Osteoblast (primary cell): Measurements from ENCODE around the gene GDPD5. TPM values are rescaled to one million over a fixed set of nuclear protein-coding genes. Genes with fewer than 3 reads are reported as not detected.

Experiments used
- DNase-seq: peaks from one replicate; pipeline ENCODE4 v3.0.0; 2011; ENCODE audit warnings: low spot score, mixed read lengths; ENCODE audit not compliant: insufficient read length; ENCODE audit errors: missing footprints
- H2AFZ ChIP-seq: 2 replicates; pipeline ENCODE4 v1.6.0; 2011; ENCODE audit warnings: mild to moderate bottlenecking, low read length
- H3K27ac ChIP-seq: 2 replicates; pipeline ENCODE4 v1.5.1; 2011; ENCODE audit warnings: mild to moderate bottlenecking, low read depth, low read length, moderate library complexity
- H3K27me3 ChIP-seq: 2 replicates; pipeline ENCODE4 v1.6.0; 2012; ENCODE audit warnings: mild to moderate bottlenecking, control low read depth, inconsistent platforms, low read length, moderate library complexity; ENCODE audit not compliant: insufficient read depth
- H3K36me3 ChIP-seq: 2 replicates; pipeline ENCODE4 v1.5.1; 2011; ENCODE audit warnings: mild to moderate bottlenecking, low read length, control low read depth, moderate library complexity; ENCODE audit not compliant: insufficient read depth
- H3K4me1 ChIP-seq: 2 replicates; pipeline ENCODE4 v1.5.1; 2011; ENCODE audit warnings: mild to moderate bottlenecking, low read length, control low read depth, moderate library complexity; ENCODE audit not compliant: insufficient read depth
- H3K4me2 ChIP-seq: 2 replicates; pipeline ENCODE4 v1.6.0; 2011; ENCODE audit warnings: mild to moderate bottlenecking, low read length; ENCODE audit not compliant: insufficient read depth
- H3K4me3 ChIP-seq: fragments of 200-600 bp; sonication (generic); 3 replicates; pipeline ENCODE4 v1.5.1; 2012; ENCODE audit warnings: mild to moderate bottlenecking, low read length, inconsistent platforms; ENCODE audit not compliant: insufficient read depth
- H3K79me2 ChIP-seq: 2 replicates; pipeline ENCODE4 v1.6.0; 2012; ENCODE audit warnings: mild to moderate bottlenecking, low read length, control low read depth, inconsistent platforms; ENCODE audit not compliant: insufficient read depth
- H3K9me3 ChIP-seq: 2 replicates; pipeline ENCODE4 v1.5.1; 2011; ENCODE audit warnings: low read depth, low read length, control low read depth
- H4K20me1 ChIP-seq: 2 replicates; pipeline ENCODE4 v1.6.0; 2012; ENCODE audit warnings: mild to moderate bottlenecking, low read length, control low read depth; ENCODE audit not compliant: insufficient read depth
- total RNA-seq: library from RNA; depleted of rRNA; stranded (reverse); fragments of >200 nt; gene quantifications from 2 replicates; pipeline ENCODE4 v1.2.3, GENCODE V29; 2012
- TF ChIP-seq, protein P1 (sequence below): IDR thresholded peaks from 2 replicates; pipeline ENCODE4 v1.5.1; 2011; ENCODE audit warnings: mild to moderate bottlenecking, low read depth, low read length, moderate library complexity; ENCODE audit errors: extremely low read depth

GDPD5 gene
- total RNA-seq, 1 donor, result 13.4 TPM

DNA sequence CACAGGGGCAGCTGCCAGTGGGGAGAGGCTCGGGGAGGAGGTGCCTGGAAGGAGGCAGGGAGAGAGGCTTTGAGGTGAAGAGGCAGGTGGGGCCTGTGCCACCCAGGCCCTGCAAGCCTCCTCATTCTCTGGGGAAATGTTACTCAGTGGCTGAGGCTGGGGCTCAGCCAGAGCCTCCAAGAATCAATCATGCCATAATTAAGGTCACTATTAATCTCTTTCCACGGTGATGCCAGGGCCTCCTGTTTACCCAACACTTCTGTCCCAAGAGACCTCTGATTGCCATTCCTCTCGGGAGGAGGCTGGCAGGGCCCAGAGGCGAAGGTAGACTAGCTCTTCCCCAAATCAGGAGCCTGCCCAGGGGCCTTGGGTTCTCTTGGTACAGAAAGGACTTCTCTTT lies 38.4 kb downstream of the GDPD5 start:
- no peak overlapping the region for H3K4me2 ChIP-seq
- peak; percentile 66 for DNase-seq
- no peak overlapping the region for H3K27ac ChIP-seq
- H2AFZ ChIP-seq, result no peak overlapping the region
- no peaks in the 10 kb centered on the region for H3K27me3 ChIP-seq
- H3K79me2 ChIP-seq, result no peaks in the 10 kb centered on the region
- no peak overlapping the region for H3K4me3 ChIP-seq
- H3K4me1 ChIP-seq, result peaks cover 7% of the 10 kb centered on the region
- H4K20me1 ChIP-seq, result peaks cover 11% of the 10 kb centered on the region
- H3K9me3 ChIP-seq, result no peaks in the 10 kb centered on the region
- TF ChIP-seq, protein P1, sequence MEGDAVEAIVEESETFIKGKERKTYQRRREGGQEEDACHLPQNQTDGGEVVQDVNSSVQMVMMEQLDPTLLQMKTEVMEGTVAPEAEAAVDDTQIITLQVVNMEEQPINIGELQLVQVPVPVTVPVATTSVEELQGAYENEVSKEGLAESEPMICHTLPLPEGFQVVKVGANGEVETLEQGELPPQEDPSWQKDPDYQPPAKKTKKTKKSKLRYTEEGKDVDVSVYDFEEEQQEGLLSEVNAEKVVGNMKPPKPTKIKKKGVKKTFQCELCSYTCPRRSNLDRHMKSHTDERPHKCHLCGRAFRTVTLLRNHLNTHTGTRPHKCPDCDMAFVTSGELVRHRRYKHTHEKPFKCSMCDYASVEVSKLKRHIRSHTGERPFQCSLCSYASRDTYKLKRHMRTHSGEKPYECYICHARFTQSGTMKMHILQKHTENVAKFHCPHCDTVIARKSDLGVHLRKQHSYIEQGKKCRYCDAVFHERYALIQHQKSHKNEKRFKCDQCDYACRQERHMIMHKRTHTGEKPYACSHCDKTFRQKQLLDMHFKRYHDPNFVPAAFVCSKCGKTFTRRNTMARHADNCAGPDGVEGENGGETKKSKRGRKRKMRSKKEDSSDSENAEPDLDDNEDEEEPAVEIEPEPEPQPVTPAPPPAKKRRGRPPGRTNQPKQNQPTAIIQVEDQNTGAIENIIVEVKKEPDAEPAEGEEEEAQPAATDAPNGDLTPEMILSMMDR, result no peak
- H3K36me3 ChIP-seq, result no peaks in the 10 kb centered on the region

DNA sequence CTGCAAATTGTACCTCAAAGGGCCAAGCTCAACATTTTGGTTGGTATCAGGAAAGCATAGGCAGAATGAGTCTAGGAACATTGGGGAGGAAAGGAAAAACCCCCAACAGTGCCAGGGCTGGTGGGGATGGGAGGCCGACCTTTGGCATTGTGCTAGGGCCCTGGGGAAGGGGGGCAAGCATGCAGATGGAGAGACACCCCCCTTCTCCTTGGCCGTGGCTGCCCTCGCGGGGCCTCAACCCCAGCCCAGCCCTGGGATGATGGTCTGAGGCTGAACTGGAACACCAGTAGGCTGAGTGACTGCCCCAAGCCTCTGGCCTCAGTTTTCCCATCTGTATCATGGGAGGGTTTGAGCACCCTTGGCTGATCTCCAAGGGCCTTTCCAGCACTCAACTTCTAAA lies 40.0 kb downstream of the GDPD5 start:
- Histone ChIP-seq H3K4me1 (peaks cover 4% of the 10 kb centered on the region), H2AFZ (no peak overlapping the region), H3K27ac (no peak overlapping the region), H3K36me3 (no peaks in the 10 kb centered on the region), H4K20me1 (peaks cover 7% of the 10 kb centered on the region), H3K4me2 (no peak overlapping the region), H3K79me2 (no peaks in the 10 kb centered on the region), H3K4me3 (no peak overlapping the region), H3K9me3 (no peaks in the 10 kb centered on the region), H3K27me3 (no peaks in the 10 kb centered on the region)
- DNase-seq, result peak; percentile 61
- TF ChIP-seq, protein P1, result no peak

DNA sequence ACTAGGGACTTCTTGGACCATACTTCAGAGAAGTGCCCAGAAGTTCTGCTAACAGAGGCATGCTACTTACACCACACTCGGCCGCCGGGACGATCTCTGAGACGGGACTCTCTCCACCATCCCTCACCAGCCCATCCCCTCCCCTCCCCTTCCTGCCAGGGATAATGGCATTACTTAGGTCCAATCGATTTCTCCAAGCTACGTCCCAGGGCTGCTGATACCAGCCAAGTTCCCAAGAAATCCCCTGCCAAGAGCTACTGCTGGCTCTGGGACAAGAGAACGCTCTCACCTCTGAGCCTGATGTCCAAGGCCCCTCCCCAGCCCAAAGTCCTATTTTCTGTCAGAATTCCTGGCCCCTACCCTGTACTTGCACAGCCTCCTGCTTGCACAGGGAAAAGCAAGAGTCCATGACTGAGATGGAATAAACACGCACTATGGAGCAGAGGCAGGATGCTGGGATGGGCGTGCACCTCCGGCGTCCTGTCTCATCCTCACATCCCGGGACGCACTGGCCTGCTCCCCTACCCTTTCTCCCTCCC lies 42.7 kb downstream of the GDPD5 start:
- Histone ChIP-seq H3K9me3 (no peaks in the 10 kb centered on the region), H2AFZ (no peak overlapping the region), H3K4me3 (no peak overlapping the region), H3K4me2 (no peak overlapping the region), H3K79me2 (no peaks in the 10 kb centered on the region), H3K27ac (no peak overlapping the region), H4K20me1 (peaks cover 6% of the 10 kb centered on the region), H3K27me3 (no peaks in the 10 kb centered on the region), H3K4me1 (no peaks in the 10 kb centered on the region), H3K36me3 (no peaks in the 10 kb centered on the region)
- DNase-seq, result peak; percentile 73
- TF ChIP-seq, protein P1, result no peak

DNA sequence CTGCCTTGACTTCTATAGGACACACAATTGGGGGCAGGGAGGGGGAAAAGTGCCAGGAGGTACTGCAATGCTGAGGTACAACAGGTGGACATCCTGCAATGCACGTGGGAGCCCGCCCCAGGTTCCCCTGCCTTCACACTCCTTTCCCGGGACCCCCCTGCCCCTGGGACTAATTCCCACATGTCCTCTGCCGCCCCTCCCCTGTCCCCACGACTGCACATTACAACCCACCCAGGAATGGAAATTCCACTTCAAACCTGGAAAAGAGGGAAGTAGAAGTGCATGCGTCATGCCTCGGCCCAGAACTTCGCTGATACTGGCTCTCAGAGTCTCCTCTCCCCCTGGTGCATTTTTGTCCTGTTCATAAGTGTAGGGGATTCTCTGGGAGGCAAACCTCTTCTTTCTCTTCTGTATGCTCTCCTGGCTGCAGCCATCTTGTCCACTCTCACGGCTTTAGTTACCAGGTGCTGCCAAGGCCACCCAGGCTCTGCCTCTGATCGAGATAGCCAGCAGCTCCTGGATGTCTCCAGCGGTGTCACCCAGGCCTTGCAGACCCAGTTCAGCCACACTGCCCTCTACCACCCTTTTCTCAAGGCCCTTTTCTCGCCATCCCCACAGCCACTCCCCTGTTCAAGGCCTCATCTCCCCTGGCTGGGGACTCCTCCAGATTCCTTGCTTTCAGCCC lies 43.7 kb downstream of the GDPD5 start:
- TF ChIP-seq, protein P1, result no peak

More for the DNA sequence above, 43.7 kb downstream of the GDPD5 start:
- H3K4me2 ChIP-seq, result no peak overlapping the region
- H3K27me3 ChIP-seq, result no peaks in the 10 kb centered on the region
- peak; percentile 52 for DNase-seq
- no peaks in the 10 kb centered on the region for H3K9me3 ChIP-seq
- H3K4me1 ChIP-seq, result no peaks in the 10 kb centered on the region
- no peak overlapping the region for H2AFZ ChIP-seq
- H3K36me3 ChIP-seq, result no peaks in the 10 kb centered on the region
- no peaks in the 10 kb centered on the region for H3K79me2 ChIP-seq
- H3K27ac ChIP-seq, result no peak overlapping the region
- H3K4me3 ChIP-seq, result no peak overlapping the region
- peaks cover 6% of the 10 kb centered on the region for H4K20me1 ChIP-seq
